Ovary (tissue), 9 donors: ENCODE data around the gene VKORC1L1. TPM values are rescaled to one million over a fixed set of nuclear protein-coding genes. Genes with fewer than 3 reads are reported as not detected.
"Not testable (repeated sequence)": the region's sequence is repeated elsewhere in the genome, so short reads cannot be mapped to it uniquely, and the experiment has no call there.

ENCODE experiments used
- DNase-seq, 5 donors: peaks; one replicate each; pipeline ENCODE4 v3.0.0-alpha.2; 2019 to 2020
- H3K27ac ChIP-seq, 2 donors: fragments of 200-600 bp; one replicate each; pipeline versions ENCODE4 v1.5.1 to v1.8.0; 2019 to 2022
- H3K27me3 ChIP-seq: fragments of 200-600 bp; one replicate; pipeline ENCODE4 v1.8.0; 2022
- H3K36me3 ChIP-seq: fragments of 200-600 bp; sonication (generic); one replicate; pipeline ENCODE4 v1.5.1; 2019
- H3K4me1 ChIP-seq: one replicate; pipeline ENCODE4 v1.8.1; 2013; ENCODE audit warnings: mild to moderate bottlenecking, moderate library complexity; ENCODE audit not compliant: insufficient read depth
- H3K4me3 ChIP-seq: fragments of 200-600 bp; sonication (generic); one replicate; pipeline ENCODE4 v1.5.1; 2017
- H3K9me3 ChIP-seq, 2 donors: fragments of 200-600 bp in 1 of 2; sonication (generic) in 1 of 2; one replicate each; pipeline versions ENCODE4 v1.5.1 to v1.8.1; 2013 to 2019; ENCODE audit warnings: mild to moderate bottlenecking in 1 of 2, moderate library complexity in 1 of 2
- EP300 ChIP-seq: sonication (generic); formaldehyde crosslinking; IDR thresholded peaks from one replicate; pipeline ENCODE4 v1.6.1; 2017; ENCODE audit warnings: antibody characterized with exemption
- POLR2A ChIP-seq: fragments of 450-650 bp; IDR thresholded peaks from one replicate; pipeline ENCODE4 v1.6.1; 2017; ENCODE audit warnings: antibody characterized with exemption, mild to moderate bottlenecking, moderate library complexity
- WGBS, 3 donors: extraction: QIAGEN DNeasy Blood & Tissue Kit in 1 of 3; methylation state at CpG; one replicate each; pipeline versions ENCODE4 v1.1.5 to v1.1.7; 2013 to 2017; 5-methylcytosine and 5-hydroxymethylcytosine counted together
- intact Hi-C, 4 donors: fragments of 100-400 bp; cut with DNase I; formaldehyde crosslinking; loops; one replicate each; pipeline versions ENCODE4 v1.11.0 to v1.15.1; 2022 to 2023
- polyA plus RNA-seq, 2 donors: library from polyadenylated mRNA; stranded (reverse); fragments of 200-250 nt in 1 of 2; fragments of 350-450 nt in 1 of 2; fragmentation: Illumina TruSeq in 1 of 2; extraction: RNeasy Lipid Tissue Mini Kit (QIAGEN cat#74804) in 1 of 2; gene quantifications; one replicate each; pipeline ENCODE4 v1.2.3, GENCODE V29; 2013 to 2014
- total RNA-seq, 7 donors: library from RNA; depleted of rRNA in 2 of 7; stranded (reverse); fragments of >200 nt in 2 of 7; fragmentation: NEBNext Ultra II Directional in 3 of 7; extraction: Animal tissue kit (Norgen Biotek cat#: 25700) in 3 of 7; gene quantifications; one replicate each; pipeline versions ENCODE4 v1.1.0 to v1.2.4, GENCODE V29; 2016 to 2023
- TF ChIP-seq, protein P1 (sequence below), 3 donors: fragments of 450-650 bp in 2 of 3; fragments of 200-600 bp in 1 of 3; IDR thresholded peaks; one replicate each; pipeline versions ENCODE4 v1.5.1 to v1.8.0; 2016 to 2022; ENCODE audit warnings: antibody characterized with exemption in 3 of 3, mild to moderate bottlenecking in 1 of 3
- donor health status: DM: no; HTN: no; CAD: no; lungs with moderate emphysema.
- donor health status: DM: no; HTN: no; CAD: no.
- donor health status: Bipolar disorder and iron deficiency.
- donor health status: DM: yes; HTN: yes; CAD: no.
- donor health status: DM: no; HTN: no; CAD: no.
- donor health status: DM: yes; HTN: yes; CAD: no.

Gene VKORC1L1
- total and polyA plus RNA-seq, 9 donors: 11.8 to 38.0 (median 24.8) TPM

DNA sequence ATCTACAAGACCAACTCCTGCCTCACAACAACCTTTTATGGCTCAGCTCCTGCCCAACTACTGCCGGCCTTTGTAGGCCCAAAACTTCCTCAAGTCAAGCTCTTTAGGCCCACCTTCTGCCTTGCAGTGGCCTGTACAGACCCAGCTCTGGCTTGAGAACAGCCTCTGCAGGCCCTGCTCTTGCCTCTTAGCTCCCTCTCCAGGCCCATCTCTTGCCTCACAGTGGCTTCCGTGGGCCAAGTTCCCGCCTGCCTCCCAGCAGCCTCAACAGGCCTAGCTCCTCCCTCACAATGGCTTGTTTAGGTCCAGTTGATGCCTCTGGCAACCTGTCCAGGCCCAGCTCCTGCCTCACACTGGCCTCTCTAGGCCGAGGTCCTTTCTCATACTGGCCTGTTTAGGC, 32.4 kb upstream of the VKORC1L1 start:
- Histone ChIP-seq H3K4me1 (no peaks in the 10 kb centered on the region), H3K4me3 (no peak overlapping the region), H3K36me3 (no peaks in the 10 kb centered on the region), H3K27ac (no peak overlapping the region), H3K27me3 (no peaks in the 10 kb centered on the region), H3K9me3 (no peaks in the 10 kb centered on the region)
- DNase-seq: no peak
- WGBS, 3 donors: 78 to 96% (median 94%) methylated on average over 4 of the region's 4 CpGs
- intact Hi-C loops: no loop called here
- no peak for TF ChIP-seq EP300
- no peak for TF ChIP-seq POLR2A

DNA sequence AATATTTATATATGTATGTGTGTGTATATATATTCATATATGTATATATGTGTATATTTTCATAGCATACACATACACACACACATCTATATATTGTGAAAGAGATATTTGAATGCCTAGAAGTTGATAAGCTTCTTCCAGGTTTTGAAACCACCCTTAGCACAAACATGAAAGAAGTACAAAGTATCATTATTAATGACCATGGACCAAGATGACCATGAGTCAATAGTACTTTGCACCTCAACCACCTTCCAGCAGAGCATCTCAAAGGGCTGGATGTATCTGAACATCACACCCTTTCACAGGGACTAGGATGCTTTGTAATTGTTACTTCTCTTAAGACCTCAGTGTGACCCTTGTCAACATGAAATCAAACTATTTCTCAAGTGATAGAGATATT, 29.3 kb upstream of the VKORC1L1 start:
- H3K9me3 ChIP-seq, H3K27me3 ChIP-seq, H3K27ac ChIP-seq, H3K4me1 ChIP-seq, H3K36me3 ChIP-seq, H3K4me3 ChIP-seq, intact Hi-C loops, DNase-seq: not testable (repeated sequence)

GRCh38 chr7:65846008-65846570, 26.8 kb upstream of the VKORC1L1 start:
- DNase-seq: no peak
- H3K27me3 ChIP-seq: no peaks in the 10 kb centered on the region
- H3K4me1 ChIP-seq: no peaks in the 10 kb centered on the region
- TF ChIP-seq, protein P1, sequence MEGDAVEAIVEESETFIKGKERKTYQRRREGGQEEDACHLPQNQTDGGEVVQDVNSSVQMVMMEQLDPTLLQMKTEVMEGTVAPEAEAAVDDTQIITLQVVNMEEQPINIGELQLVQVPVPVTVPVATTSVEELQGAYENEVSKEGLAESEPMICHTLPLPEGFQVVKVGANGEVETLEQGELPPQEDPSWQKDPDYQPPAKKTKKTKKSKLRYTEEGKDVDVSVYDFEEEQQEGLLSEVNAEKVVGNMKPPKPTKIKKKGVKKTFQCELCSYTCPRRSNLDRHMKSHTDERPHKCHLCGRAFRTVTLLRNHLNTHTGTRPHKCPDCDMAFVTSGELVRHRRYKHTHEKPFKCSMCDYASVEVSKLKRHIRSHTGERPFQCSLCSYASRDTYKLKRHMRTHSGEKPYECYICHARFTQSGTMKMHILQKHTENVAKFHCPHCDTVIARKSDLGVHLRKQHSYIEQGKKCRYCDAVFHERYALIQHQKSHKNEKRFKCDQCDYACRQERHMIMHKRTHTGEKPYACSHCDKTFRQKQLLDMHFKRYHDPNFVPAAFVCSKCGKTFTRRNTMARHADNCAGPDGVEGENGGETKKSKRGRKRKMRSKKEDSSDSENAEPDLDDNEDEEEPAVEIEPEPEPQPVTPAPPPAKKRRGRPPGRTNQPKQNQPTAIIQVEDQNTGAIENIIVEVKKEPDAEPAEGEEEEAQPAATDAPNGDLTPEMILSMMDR (IDR thresholded peaks at IDR 0.05): no peak
- TF ChIP-seq POLR2A: no peak
- no peak for TF ChIP-seq EP300
- H3K4me3 ChIP-seq: no peak overlapping the region
- WGBS, 3 donors: 42 to 58% (median 58%) methylated on average over 4 of the region's 4 CpGs
- H3K36me3 ChIP-seq: no peaks in the 10 kb centered on the region
- no peaks in the 10 kb centered on the region for H3K9me3 ChIP-seq
- intact Hi-C loops: no loop called here
- H3K27ac ChIP-seq: no peak overlapping the region

DNA sequence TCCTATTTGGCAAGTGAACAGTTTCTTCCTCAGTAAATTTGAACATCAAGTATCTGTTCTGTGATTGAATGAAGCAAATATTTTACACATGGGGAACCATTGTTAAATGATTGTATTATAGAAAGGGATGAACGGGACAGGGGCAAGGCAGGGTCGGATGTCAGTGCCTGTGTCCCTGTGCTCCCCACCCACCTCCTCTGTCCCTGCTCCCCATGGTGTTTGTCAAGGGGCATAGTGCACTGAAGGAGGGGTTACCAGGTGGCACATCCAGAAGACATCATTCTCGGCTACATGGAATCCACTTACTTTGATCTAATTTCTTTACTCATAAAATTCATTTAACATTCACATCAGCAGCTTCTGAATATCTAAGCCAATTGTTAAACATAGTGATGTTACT, 19.4 kb upstream of the VKORC1L1 start:
- H3K27ac ChIP-seq, H3K27me3 ChIP-seq, intact Hi-C loops, H3K4me3 ChIP-seq, H3K9me3 ChIP-seq, H3K36me3 ChIP-seq, DNase-seq, H3K4me1 ChIP-seq: not testable (repeated sequence)
- 76 to 83% (median 77%) methylated on average over 3 of the region's 3 CpGs for WGBS, 3 donors

GRCh38 chr7:65853892-65854291, 19.0 kb upstream of the VKORC1L1 start:
- DNase-seq, H3K4me1 ChIP-seq, intact Hi-C loops, H3K27ac ChIP-seq, H3K9me3 ChIP-seq, H3K36me3 ChIP-seq, H3K4me3 ChIP-seq, H3K27me3 ChIP-seq: not testable (repeated sequence)
- WGBS, 3 donors: 81 to 87% (median 85%) methylated on average over 7 of the region's 7 CpGs

DNA sequence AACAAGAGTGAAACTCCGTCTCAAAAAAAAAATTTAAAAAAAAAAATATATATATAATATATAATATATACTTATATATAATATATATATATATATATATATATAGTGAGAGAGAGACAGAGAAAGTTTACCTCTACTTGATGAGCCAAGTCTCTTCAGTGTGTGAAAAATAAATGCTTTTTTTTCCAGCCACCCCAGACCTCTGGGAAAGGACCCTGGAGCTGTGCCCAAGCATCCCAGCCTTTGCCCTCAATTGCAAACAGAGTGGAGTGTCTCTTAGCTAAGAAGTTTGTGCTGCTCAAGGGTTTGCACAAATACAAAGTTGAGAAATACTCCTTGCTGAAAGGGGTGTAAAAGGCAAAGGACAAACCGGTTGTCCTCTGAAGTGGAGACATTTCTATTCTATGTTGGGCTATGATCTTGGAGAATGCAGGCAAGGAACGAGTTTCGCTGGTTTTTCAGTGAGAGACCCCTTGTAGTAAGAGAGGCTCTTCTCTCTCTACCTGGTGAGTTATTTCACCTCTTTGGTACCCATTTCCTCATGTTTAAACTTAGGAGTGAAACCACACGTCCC, 15.5 kb upstream of the VKORC1L1 start:
- intact Hi-C loops, H3K27me3 ChIP-seq, H3K27ac ChIP-seq, H3K4me3 ChIP-seq, H3K9me3 ChIP-seq, H3K36me3 ChIP-seq, H3K4me1 ChIP-seq: not testable (repeated sequence)
- whole genome bisulfite sequencing, 3 donors: 57 to 71% (median 58%) methylated on average over 4 of the region's 5 CpGs
- peak; percentile 42 to 77 (median 75) for DNase-seq

- intact Hi-C loops, H3K9me3 ChIP-seq, H3K27ac ChIP-seq, H3K4me3 ChIP-seq, H3K4me1 ChIP-seq, H3K36me3 ChIP-seq, H3K27me3 ChIP-seq, DNase-seq: not testable (repeated sequence)
- 96 to 99% (median 98%) methylated on average over 4 of the region's 4 CpGs for WGBS, 3 donors
Observed at GRCh38 chr7:65858660-65859059, 14.2 kb upstream of the VKORC1L1 start.

- 39 to 53% (median 39%) methylated on average over 3 of the region's 3 CpGs for WGBS, 3 donors
- H3K27me3 ChIP-seq, H3K4me3 ChIP-seq, DNase-seq, intact Hi-C loops, H3K36me3 ChIP-seq, H3K27ac ChIP-seq, H3K9me3 ChIP-seq, H3K4me1 ChIP-seq: not testable (repeated sequence)
Observed at GRCh38 chr7:65866244-65866643, 6.6 kb upstream of the VKORC1L1 start.

DNA sequence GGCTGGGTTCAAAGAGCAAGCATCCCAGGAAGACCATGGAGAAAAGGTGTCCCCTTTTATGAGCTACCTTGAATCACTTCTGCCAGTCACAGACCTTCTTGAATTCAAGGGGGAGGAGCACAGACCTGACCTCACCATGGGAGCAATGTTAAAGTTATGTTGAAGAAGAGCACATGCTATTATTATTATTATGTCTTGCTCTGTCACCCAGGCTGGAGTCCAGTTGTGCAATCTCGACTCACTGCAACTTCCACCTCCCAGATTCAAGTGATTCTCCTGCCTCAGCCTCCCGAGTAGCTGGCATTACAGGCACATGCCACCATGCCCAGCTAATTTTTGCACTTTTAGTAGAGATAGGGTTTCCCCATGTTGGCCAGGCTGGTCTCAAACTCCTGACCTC, 5.2 kb upstream of the VKORC1L1 start:
- DNase-seq, H3K27ac ChIP-seq, H3K27me3 ChIP-seq, H3K36me3 ChIP-seq, intact Hi-C loops, H3K4me1 ChIP-seq, H3K9me3 ChIP-seq, H3K4me3 ChIP-seq: not testable (repeated sequence)
- WGBS, 3 donors: 69 to 78% (median 72%) methylated on average over 2 of the region's 2 CpGs

DNA sequence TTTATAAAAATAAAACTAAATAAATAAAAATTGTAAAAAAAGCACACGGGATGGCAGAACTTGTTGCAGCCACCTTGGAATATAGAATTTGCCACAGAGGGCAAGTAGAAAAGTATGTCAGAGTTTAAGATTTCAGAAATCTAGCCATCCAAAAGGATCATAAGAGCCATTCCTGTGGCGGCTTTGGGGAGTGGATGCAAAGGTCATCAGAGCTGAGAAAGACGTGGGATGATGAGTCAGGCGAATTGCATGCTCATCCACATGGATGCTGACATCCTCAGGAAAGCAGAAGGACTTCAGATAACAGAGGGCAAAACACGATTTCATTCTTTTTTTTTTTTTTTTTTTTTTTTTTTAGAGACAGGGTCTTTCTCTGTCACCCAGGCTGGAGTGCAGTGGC, 3.6 kb upstream of the VKORC1L1 start:
- H3K4me3 ChIP-seq, H3K9me3 ChIP-seq, H3K36me3 ChIP-seq, intact Hi-C loops, H3K27ac ChIP-seq, DNase-seq, H3K4me1 ChIP-seq, H3K27me3 ChIP-seq: not testable (repeated sequence)
- 27 to 39% (median 29%) methylated on average over 5 of the region's 5 CpGs for WGBS, 3 donors

- DNase-seq, H3K4me1 ChIP-seq, H3K27me3 ChIP-seq, H3K27ac ChIP-seq, intact Hi-C loops, H3K4me3 ChIP-seq, H3K9me3 ChIP-seq, H3K36me3 ChIP-seq: not testable (repeated sequence)
- 40 to 55% (median 41%) methylated on average over 2 of the region's 2 CpGs for WGBS, 3 donors
Observed at GRCh38 chr7:65871451-65871850, 1.4 kb upstream of the VKORC1L1 start.
